K562 treated with DMSO at 1 percent for 12 hours (cell line): ENCODE data around the gene BEND5. TPM values are rescaled to one million over a fixed set of nuclear protein-coding genes. Genes with fewer than 3 reads are reported as not detected.

Experiments
- total RNA-seq: library from RNA; unstranded; fragments of 300-600 nt; gene quantifications from 2 replicates; pipeline ENCODE4 v1.2.3, GENCODE V29; 2022; ENCODE audit not compliant: insufficient read depth

BEND5 gene
- not detected in 2 replicates for total RNA-seq

GRCh38 chr1:48776393-48777218 lies at the start of gene BEND5:
Gene BEND5 (minus strand): TSS chr1:48776891. CDS start chr1:48776831, 60 bp downstream.

